PC-3 (cell line): ENCODE measurements around the gene AJAP1. TPM values are rescaled to one million over a fixed set of nuclear protein-coding genes. Genes with fewer than 3 reads are reported as not detected.

ENCODE experiments used
- ATAC-seq: fragments of 200-7000 bp; cut with Tn5 transposase; 2 replicates; pipeline ENCODE4 v1.9.1; 2020; ENCODE audit warnings: mild to moderate bottlenecking, moderate library complexity
- BruUV-seq: library from RNA; stranded (reverse); fragments of 400-500 nt; replicated peaks from 2 replicates; lab custom pipeline; 2021; lab: Mats Ljungman, UMichigan
- CTCF ChIA-PET: fragments of 300-600 bp; sonication (Branson Sonifier 250); formaldehyde crosslinking; loops from one replicate; lab custom pipeline; 2022; ENCODE audit warnings: antibody characterized with exemption; lab: Charles Lee
- POLR2A ChIA-PET: fragments of 300-600 bp; sonication (Branson Sonifier 250); formaldehyde crosslinking; loops from one replicate; lab custom pipeline; 2022; ENCODE audit warnings: antibody characterized with exemption; ENCODE audit not compliant: unreplicated experiment; lab: Charles Lee
- DNase-seq: peaks from one replicate; pipeline ENCODE4 v3.0.0-alpha.2; 2015
- H2AFZ ChIP-seq: fragments of 300-600 bp; sonication (generic); 2 replicates; pipeline ENCODE4 v1.6.0; 2016; ENCODE audit warnings: antibody characterized with exemption, low read length
- H3F3A ChIP-seq: fragments of 300-600 bp; sonication (generic); one replicate; pipeline ENCODE4 v1.6.0; 2017; ENCODE audit warnings: antibody characterized with exemption, low read length, control low read depth, mild to moderate bottlenecking; ENCODE audit not compliant: unreplicated experiment
- H3K27ac ChIP-seq: fragments of 300-600 bp; sonication (generic); 2 replicates; pipeline ENCODE4 v1.5.1; 2016; ENCODE audit warnings: mild to moderate bottlenecking, low read length
- H3K27me3 ChIP-seq: fragments of 300-600 bp; sonication (generic); 2 replicates; pipeline ENCODE4 v1.6.1; 2016; ENCODE audit warnings: low read length, mixed read lengths
- H3K36me3 ChIP-seq: fragments of 300-600 bp; sonication (generic); 2 replicates; pipeline ENCODE4 v1.6.1; 2016; ENCODE audit warnings: low read depth, mixed run types, low read length, mixed read lengths
- H3K4me1 ChIP-seq: fragments of 300-600 bp; sonication (generic); 2 replicates; pipeline ENCODE4 v1.5.1; 2016; ENCODE audit warnings: low read length; ENCODE audit not compliant: insufficient read depth
- H3K4me2 ChIP-seq: fragments of 300-600 bp; sonication (generic); 2 replicates; pipeline ENCODE4 v1.6.0; 2016; ENCODE audit warnings: low read length
- H3K4me3 ChIP-seq: fragments of 300-600 bp; sonication (generic); 2 replicates; pipeline ENCODE4 v1.5.1; 2016; ENCODE audit warnings: mild to moderate bottlenecking, low read length, mixed read lengths
- H3K79me2 ChIP-seq: fragments of 300-600 bp; sonication (generic); 2 replicates; pipeline ENCODE4 v1.6.1; 2017; ENCODE audit warnings: low read length, mixed read lengths
- H3K9ac ChIP-seq: fragments of 300-600 bp; sonication (generic); 2 replicates; pipeline ENCODE4 v1.6.0; 2016; ENCODE audit warnings: mild to moderate bottlenecking, low read length
- H3K9me2 ChIP-seq: fragments of 300-600 bp; sonication (generic); replicated peaks from 2 replicates; pipeline ENCODE4 v1.6.1; 2016; ENCODE audit warnings: mixed run types, low read length, mixed read lengths
- H3K9me3 ChIP-seq: fragments of 300-600 bp; sonication (generic); 2 replicates; pipeline ENCODE4 v1.6.1; 2016; ENCODE audit warnings: low read length, mixed read lengths
- H4K20me1 ChIP-seq: fragments of 300-600 bp; sonication (generic); 2 replicates; pipeline ENCODE4 v1.6.1; 2016; ENCODE audit warnings: low read length, mixed read lengths
- CTCF ChIP-seq: fragments of 300-600 bp; sonication (generic); conservative IDR thresholded peaks from 2 replicates; pipeline ENCODE4 v1.5.1; 2017; ENCODE audit warnings: antibody characterized with exemption, low read depth, mild to moderate bottlenecking, low read length
- EZH2 ChIP-seq: fragments of 300-600 bp; sonication (generic); IDR thresholded peaks from one replicate; pipeline ENCODE4 v1.6.1; 2017; ENCODE audit warnings: antibody characterized with exemption, mild to moderate bottlenecking, low read length; ENCODE audit not compliant: unreplicated experiment
- EZH2phosphoT487 ChIP-seq: fragments of 300-600 bp; sonication (generic); IDR thresholded peaks from 2 replicates; pipeline ENCODE4 v1.6.1; 2018; ENCODE audit warnings: mild to moderate bottlenecking, antibody characterized with exemption, low read length, borderline replicate concordance
- intact Hi-C: fragments of 100-400 bp; cut with micrococcal nuclease; formaldehyde crosslinking; loops from 2 replicates; pipeline ENCODE4 v1.9.0; 2023
- total RNA-seq: library from RNA; depleted of rRNA; stranded (reverse); fragments of >200 nt; gene quantifications from 2 replicates; pipeline ENCODE4 v1.2.3, GENCODE V29; 2014

Gene AJAP1
- total RNA-seq, 1 experiment from 2014 or later, result not detected

- Histone ChIP-seq H3F3A (no peaks in the 10 kb centered on the region), H3K27me3 (no peaks in the 10 kb centered on the region), H3K9me3 (peaks cover 30% of the 10 kb centered on the region), H3K4me3 (no peak overlapping the region), H3K36me3 (no peaks in the 10 kb centered on the region), H3K4me1 (no peaks in the 10 kb centered on the region), H3K27ac (no peak overlapping the region), H3K9ac (no peak overlapping the region), H3K9me2 (no peaks in the 10 kb centered on the region), H3K4me2 (no peak overlapping the region), H3K79me2 (no peaks in the 10 kb centered on the region), H2AFZ (no peak overlapping the region), H4K20me1 (no peaks in the 10 kb centered on the region)
- TF ChIP-seq EZH2 (no peak), EZH2phosphoT487 (no peak), CTCF (no peak)
- CTCF ChIA-PET, result no interaction called here
- ATAC-seq, result no peak
- POLR2A ChIA-PET, result no interaction called here
- no TSS peak for BruUV-seq
- no peak for DNase-seq
- intact Hi-C loops, result no loop called here
Observed at GRCh38 chr1:4797429-4797828, 143.0 kb downstream of the AJAP1 start.

- ChIA-PET POLR2A (no interaction called here), CTCF (no interaction called here)
- Histone ChIP-seq H3K4me2 (no peak overlapping the region), H3K9me2 (no peaks in the 10 kb centered on the region), H3K27ac (no peak overlapping the region), H3K4me3 (no peak overlapping the region), H3K9me3 (peaks cover 30% of the 10 kb centered on the region), H3K27me3 (no peaks in the 10 kb centered on the region), H3F3A (no peaks in the 10 kb centered on the region), H3K9ac (no peak overlapping the region), H3K36me3 (no peaks in the 10 kb centered on the region), H4K20me1 (no peaks in the 10 kb centered on the region), H3K4me1 (no peaks in the 10 kb centered on the region), H2AFZ (no peak overlapping the region), H3K79me2 (no peaks in the 10 kb centered on the region)
- BruUV-seq, result no TSS peak
- ATAC-seq, result no peak
- no peak for TF ChIP-seq EZH2phosphoT487
- DNase-seq, result no peak
- intact Hi-C loops, result no loop called here
Observed at GRCh38 chr1:4801192-4801924, 146.9 kb downstream of the AJAP1 start.

GRCh38 chr1:4802024-4802423, 147.6 kb downstream of the AJAP1 start:
- no TSS peak for BruUV-seq
- no peak for ATAC-seq
- Histone ChIP-seq H3K9me3 (peaks cover 26% of the 10 kb centered on the region), H3K36me3 (no peaks in the 10 kb centered on the region), H3F3A (no peaks in the 10 kb centered on the region), H3K9ac (no peak overlapping the region), H4K20me1 (no peaks in the 10 kb centered on the region), H3K27ac (no peak overlapping the region), H3K4me2 (no peak overlapping the region), H3K9me2 (no peaks in the 10 kb centered on the region), H3K27me3 (no peaks in the 10 kb centered on the region), H3K79me2 (no peaks in the 10 kb centered on the region), H3K4me1 (no peaks in the 10 kb centered on the region), H2AFZ (no peak overlapping the region), H3K4me3 (no peak overlapping the region)
- POLR2A ChIA-PET, result no interaction called here
- CTCF ChIA-PET, result no interaction called here
- no peak for TF ChIP-seq EZH2phosphoT487
- no peak for TF ChIP-seq EZH2
- no peak for TF ChIP-seq CTCF
- no peak for DNase-seq
- intact Hi-C loops, result no loop called here
